Putamen (tissue), 1 donor: ENCODE data around the gene FNIP2.
"Not testable (repeated sequence)": the region's sequence is repeated elsewhere in the genome, so short reads cannot be mapped to it uniquely, and the experiment has no call there.

ENCODE experiments used
- DNase-seq: peaks from one replicate; pipeline ENCODE4 v3.0.0-alpha.2; 2016; ENCODE audit warnings: low spot score

Gene FNIP2

DNA sequence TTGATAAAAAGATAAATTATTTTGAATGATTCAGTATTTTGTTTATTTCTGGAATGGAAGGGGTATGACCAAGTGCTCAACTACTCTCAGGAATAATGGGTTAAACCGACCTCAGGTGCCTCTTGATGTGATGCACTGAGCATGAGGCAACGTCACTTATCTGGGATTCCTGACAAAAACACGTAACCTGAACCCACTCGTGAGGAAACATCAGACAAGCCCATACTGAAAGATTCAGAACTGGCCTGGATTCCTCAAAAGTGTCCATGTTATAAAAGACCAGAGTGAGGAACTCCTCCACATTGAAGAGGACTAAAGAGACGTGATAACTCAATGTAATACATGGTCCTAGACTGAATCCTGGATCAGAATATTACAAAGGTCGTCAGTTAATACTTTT lies 144.0 kb downstream of the FNIP2 start:
- no peak for DNase-seq

DNA sequence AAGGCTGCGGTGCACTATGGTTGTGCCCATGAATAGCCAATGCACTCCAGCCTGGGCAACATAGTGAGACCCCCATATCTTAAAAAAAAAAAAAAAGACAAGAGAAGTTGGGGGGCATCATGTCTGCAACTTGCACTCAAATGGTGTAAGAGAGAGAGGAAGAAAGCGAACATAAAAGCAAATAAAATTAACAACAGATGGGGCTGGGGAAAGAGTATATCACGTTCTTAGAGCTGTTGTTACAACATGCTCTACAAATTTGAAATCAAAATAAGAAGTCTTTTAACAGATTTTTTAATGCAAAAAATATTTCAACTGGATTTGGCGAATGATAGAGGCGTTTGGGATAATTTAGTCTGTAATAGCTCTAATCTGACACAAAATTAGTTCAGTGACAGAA lies 144.9 kb downstream of the FNIP2 start:
- DNase-seq: no peak

DNA sequence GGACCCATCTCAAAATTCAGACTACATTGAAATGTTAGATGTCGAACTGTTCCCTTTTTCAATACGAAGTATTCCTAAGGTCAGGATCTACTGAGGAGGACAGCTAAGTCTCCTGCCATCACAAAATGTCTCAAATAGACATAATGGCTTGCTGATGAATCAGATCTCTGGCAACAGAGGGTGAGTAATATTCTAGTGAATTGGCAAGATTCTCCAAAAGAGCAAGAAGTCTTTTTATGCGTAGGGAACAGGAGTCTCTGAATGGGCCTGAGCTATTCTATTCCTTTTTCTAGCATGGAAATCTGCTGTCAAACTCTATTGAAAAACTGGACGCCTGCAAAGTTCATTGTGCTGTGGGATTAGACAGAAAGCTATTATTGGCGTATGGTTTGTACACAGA lies 145.4 kb downstream of the FNIP2 start:
- peak; percentile 39 for DNase-seq

DNA sequence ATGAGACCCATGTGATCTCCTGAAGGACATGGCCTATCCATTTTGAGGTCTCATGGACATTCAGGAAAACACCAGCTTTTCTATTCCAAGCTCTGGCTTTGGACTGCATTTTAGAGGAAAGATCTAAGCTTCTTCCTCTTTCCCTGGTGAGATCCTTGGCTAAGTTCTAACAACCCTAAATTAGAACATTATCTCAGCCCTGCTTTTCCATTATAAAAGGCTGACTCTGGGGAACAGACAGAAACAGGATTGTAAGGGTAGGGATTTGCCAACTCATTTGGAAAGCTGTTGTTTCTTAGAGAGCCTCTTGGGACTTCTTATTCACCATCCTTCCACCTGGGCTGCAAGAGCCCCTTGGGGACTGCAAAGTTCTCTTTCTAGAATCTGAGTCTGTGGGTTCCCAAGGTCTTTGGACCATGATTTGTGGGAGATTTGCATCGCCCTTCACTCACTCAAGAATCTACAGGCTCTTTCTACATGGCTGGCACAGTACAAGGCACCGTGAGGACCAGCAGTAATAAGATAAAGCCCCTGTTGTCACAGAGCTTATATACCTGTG lies 146.9 kb downstream of the FNIP2 start:
- no peak for DNase-seq

DNA sequence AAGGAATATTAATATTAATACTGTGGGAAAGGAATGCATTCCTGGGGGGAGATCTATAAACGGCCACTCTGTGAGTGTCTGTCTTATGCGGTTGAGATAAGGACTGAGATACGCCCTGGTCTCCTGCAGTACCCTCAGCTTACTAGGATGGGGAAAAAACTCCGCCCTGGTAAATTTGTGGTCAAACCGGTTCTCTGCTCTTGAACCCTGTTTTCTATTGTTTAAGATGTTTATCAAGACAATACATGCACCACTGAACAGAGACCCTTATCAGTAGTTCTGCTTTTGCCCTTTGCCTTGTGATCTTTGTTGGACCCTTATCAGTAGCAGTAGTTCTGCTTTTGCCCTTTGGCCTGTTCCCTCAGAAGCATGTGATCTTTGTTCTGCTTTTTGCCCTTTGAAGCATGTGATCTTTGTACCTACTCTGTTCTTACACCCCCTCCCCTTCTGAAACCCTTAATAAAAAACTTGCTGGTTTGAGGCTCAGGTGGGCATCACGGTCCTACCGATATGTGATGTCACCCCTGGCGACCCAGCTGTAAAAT lies 151.7 kb downstream of the FNIP2 start:
- not testable (repeated sequence) for DNase-seq

DNA sequence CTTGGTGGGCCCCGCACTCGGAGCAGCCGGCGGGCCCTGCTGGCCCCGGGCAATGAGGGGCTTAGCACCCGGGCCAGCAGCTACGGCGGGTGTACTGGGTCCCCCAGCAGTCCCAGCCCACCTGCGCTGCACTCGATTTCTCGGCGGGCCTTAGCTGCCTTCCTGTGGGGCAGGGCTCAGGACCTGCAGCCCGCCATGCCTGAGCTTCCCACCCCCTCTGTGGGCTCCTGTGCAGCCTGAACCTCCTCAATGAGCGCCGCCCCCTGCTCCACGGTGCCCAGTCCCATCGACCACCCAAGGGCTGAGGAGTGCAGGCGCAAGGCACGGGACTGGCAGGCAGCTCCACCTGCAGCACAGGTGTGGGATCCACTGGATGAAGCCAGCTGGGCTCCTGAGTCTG lies 158.9 kb downstream of the FNIP2 start:
- DNase-seq: not testable (repeated sequence)

DNA sequence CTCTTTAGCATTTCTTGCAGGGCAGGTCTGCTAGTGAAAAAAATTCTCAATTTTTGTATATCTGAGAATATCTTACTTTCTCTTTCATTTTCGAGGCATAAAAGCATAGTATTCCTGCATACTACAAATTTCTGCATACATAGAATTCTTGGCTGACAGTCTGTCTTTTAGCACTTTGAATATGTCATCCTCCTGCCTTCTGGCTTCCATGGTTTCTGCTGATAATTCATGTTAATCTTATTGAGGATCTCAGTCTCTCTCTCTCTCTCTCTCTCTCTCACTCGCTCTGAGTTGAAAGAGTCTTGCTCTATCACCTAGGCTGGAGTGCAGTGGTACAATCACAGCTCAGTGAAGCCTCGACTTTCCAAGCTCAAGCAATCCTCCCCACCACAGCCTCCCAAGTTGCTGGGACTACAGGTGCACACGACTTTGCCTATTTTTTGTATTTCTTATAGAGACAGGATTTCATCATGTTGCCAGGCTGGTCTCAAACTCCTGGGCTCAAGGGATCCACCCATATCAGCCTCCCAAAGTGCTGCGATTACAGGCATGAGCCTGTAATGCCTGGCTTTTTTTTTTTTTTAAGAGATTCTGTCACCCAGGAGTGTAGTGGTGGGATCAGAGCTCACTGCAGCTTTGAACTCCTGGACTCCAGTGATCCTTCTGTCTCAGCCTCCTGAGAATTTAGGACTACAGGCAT lies 161.3 kb downstream of the FNIP2 start:
- no peak for DNase-seq

DNA sequence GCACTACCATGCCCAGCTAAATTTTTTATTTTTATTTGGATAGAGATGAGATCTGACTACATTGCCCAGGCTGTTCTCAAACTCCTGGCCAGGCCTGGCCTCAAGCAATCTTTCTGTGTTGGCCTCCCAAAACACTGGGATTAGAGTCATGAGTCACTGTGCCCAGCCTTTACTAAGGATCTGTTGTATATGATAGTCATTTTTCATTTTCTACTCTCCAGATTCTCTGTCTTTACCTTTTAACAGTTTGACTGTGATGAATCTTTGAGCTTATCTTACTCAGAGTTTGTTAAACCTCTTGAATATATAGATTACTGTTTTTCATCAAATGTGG lies 161.8 kb downstream of the FNIP2 start:
- DNase-seq: no peak

DNA sequence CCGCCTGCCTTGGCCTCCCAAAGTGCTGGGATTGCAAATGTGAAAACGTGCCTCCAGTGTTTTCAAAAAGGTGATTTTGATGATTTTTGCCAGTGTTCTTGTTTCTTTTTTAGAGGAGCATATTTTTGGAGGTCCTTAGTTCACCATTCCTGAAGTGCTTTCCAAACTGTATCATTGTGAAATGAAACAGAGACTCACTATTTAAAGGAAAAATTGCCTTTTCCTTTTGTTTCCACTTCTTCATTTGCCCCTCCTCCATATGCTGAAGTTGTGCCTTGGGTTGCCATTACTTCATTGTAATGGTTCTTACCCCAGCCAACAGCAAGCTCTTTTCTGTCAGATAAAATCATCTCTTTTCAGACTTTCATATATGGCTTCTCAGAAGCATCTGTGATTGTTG lies 164.4 kb downstream of the FNIP2 start:
- no peak for DNase-seq

DNA sequence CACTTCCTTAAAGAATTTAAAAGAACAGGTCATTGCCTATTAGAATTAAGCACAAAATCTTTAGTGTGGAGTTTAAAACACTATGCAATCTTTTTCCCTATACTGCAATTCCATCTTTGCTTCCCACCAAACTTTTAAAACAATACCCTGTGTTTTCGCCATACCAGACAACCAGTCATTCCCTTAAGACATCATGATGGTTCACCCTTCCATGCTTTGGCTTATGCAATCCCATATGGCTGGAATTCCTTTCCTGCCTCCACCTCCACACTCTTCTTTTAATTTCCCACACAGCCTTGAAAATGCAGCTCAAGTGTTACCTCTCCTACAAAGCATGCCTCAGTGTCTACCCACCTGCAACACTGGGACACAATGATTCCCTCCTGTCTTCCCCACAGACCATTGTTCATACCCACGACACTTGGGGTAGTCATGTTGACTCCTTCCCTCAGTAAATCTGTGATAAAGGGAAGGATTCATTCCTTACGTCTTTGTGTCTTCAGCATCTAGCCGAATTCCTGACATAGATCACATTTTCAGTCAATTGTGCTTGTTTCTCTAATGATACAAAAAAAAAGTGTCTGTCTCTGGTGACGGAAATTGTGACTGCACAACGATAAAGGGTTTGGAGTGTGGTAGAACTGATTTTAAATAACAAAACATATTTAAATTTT lies 166.3 kb downstream of the FNIP2 start:
- no peak for DNase-seq

DNA sequence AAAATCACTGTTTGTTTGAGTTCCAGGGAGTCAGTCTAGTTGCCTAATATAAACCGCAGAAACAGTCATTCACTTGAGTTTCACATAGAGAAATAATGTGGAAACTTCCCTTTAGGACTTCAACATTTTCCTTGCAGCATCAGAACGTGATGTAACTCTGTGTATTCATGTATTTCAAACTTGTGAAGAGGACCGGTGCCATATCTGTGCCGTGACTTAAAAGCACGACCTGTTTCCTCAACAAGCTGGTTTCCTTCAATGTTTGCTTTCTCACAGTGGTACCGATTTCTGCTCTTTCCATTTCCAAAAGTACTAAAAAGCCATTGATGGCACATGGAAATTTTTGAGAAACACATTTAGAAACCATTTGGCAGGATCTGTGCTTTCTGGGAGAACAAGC lies 167.4 kb downstream of the FNIP2 start:
- DNase-seq: no peak

DNA sequence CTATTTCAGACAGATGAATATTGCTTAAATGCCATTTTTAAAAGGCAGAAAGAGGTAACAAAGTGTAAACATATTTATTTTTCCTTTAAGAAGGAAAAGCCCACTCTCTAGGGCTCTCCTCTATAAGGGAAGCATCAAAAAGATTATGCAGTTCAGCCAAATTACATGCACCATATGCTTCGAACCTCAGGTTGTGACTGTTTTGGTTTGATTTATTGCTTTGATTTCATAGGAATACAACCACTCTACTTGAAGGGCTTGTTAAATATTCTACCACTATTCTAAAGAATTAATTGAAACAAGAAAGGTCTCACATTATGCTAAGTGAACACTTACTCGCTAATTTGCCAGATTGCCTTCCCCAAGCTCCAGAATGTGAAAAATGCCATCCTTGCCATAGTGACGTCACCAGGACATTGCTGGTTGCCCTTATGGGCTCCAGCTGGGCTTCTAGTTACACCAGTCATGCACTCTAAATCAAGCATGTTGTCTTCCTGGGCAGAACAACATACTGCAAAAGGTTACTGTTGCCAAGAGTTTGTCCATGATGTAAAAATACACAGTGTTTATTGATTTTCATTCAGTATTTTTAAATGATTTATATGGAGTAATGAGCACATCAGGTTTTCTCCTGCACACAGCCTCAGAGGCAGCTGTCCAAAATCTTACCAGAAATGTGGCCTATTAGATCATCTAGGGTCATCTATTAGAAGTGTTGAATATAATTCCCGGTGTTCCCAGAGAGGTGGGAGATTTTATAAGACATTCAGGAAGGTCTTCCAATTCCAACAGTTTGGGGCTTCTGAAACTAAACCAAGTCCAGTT lies 169.6 kb downstream of the FNIP2 start:
- no peak for DNase-seq

DNA sequence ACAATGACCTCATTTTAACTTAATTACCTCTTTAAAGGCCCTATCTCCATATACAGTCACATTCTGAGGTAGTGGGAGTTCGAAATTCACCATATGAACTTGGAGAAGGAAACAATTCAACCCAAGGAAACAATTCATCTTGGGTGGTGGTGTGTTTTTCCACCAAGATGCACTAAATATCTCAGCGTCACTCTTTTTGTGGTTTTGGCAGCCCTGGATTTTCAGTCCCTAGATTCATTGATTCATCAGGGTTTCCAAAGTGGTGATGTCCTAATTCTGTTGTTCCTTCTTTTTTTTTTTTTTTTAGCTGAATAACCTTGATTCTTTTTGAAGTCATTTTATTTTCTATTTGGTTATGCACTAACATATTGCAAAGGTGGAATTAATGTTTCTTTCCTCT lies 171.4 kb downstream of the FNIP2 start:
- no peak for DNase-seq

DNA sequence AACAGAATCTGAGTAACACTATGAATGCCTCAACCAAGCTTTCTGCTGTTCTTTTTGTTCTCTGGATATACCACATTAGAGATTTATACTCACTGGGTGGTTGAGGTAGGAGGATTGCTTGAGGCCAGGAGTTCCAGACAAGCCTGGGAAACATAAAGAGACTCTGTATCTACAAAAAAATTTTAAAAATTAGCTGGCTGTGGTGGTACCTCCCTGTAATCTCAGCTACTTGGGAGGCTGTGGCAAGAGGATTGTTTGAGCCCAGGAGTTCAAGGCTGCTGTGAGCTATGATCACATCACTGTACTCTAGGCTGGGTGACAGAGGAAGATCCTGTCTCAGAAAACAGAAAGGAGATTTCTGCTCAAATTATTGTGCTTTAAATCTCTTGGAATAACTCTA lies 172.5 kb downstream of the FNIP2 start:
- no peak for DNase-seq

DNA sequence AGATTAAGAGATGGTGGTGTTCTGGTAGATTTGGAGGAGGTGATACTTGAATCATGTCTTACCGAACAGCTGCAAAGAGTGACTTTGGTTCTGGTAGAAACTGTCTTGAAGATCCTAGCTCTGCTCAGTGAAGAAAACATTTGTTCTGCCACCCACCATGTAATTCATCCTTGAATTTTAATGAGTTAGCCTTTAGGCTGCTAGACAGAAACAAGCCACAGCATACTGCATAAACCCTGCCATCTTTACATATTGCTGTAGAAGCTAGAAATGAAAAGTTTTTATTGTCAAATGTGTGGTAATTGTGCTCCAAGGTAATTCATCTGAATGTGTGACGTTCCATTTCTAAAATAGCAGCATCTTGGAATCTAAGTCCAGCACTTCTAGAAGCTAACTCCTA lies 173.1 kb downstream of the FNIP2 start:
- no peak for DNase-seq

DNA sequence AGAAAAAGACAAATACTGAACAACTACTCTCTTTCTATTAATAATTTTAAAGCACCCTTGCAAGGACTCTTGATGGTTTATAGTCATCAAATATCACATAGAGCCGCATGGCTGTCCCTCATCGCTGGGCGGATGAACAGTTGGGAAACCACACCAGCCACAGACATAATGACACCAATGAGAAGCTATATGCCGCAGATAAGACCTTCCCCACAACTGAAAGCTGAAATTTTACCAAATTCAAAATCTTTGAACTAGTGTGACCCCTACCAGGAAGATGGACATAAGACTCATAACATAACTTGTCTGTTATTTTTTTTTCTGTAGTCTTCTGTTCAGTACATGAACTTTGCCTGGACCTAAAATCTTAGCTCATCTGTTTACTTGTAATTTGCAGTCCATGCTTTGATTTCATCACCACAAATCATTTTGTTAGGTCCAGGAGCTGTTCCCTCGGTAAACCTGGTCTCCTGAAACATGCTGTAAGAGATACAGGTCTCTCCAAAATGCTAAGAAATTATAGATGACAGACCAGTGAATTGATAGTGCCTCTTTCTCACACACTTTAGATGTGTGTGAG lies 176.8 kb downstream of the FNIP2 start:
- DNase-seq: no peak

DNA sequence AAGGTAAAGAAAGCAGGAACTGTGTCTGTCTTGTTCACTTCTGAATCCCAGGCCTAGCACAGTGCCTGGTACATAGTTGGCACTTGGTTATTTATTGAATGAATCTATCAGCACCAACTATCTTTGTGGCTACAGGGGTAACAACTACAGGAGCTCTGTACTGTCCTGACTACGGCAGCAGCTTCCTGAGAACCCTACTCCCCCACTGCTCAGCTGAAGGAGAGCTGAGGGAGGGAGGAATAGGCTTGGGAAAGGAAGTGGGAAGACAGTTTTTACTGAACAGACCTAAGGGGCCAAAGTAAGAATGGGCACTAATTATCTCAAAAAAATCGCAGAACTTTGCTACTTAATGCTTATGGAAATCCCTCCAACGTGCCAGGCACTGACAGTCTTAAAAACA lies 178.0 kb downstream of the FNIP2 start:
- no peak for DNase-seq

DNA sequence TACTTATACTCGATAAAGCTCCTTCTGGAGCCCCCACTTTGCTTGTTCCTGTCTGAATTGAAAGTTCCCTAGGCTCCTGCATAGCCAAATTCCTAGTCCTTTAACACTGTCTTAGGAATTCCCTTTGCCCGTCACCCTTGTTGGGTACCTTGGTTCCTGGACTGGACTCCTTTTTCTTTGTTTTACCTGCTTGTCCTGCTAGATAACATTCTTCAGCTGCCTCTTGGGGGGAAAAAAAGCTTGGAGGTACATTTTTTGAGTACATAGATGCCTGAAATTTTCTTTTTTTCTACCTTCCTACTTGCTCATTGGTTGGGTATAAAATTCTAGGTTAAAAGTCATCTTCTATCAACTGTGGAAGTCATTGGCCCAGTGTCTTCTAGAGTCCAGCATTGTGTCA lies 179.2 kb downstream of the FNIP2 start:
- DNase-seq: no peak

DNA sequence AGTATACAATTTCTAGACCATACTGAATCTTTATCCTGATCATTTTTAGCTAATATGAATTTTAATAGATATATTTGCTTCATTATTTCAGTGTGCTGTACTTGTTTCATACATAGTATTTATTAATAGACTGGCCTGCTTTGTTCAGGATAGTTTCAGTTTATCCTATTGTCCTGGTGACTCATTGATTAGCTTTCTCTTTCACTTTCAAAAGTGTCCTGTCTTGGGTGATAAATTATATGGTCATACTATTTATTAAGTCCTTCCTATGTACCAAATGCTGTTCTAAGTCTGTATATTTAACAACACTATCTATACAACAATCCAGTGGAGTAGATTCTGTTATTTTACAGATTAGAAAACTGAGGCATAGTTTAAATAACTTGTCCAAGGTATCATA lies 180.3 kb downstream of the FNIP2 start:
- DNase-seq: no peak

DNA sequence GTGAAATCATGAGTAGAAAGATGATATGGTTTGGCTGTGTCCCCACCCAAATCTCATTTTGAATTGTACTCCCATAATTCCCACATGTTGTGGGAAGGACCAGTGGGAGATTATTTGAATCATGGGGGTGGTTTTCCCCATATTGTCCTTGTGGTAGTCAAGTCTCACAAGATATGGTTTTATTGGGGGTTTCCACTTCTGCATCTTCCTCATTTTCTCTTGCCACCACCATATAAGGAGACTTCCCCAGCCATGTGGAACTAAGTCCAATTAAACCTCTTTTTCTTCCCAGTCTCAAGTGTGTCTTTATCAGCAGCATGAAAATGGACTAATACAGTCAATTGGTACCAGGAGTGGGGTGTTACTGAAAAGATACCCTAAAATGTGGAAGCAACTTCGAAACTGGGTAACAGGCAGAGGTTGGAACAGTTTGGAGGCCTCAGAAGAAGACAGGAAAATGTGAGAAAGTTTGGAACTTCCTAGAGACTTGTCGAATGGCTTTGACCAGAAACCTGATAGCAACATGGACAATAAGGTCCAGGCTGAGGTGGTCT lies 183.5 kb downstream of the FNIP2 start:
- DNase-seq: not testable (repeated sequence)

DNA sequence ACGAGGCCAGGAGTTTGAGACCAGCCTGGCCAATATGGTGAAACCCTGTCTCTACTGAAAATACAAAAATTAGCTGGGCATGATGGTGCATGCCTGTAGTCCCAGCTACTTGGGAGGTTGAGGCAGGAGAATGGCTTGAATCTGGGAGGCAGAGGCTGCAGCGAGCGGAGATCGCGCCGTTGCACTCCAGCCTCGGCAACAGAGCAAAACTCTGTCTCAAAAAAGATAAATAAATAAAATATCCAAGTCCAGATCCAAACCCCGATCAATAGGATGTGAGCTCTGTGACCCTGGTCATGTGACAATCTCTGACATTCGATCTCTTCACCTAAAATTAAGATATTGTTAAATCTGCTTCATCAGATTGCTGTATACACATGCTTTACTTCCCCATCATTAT lies 187.5 kb downstream of the FNIP2 start:
- DNase-seq: not testable (repeated sequence)

DNA sequence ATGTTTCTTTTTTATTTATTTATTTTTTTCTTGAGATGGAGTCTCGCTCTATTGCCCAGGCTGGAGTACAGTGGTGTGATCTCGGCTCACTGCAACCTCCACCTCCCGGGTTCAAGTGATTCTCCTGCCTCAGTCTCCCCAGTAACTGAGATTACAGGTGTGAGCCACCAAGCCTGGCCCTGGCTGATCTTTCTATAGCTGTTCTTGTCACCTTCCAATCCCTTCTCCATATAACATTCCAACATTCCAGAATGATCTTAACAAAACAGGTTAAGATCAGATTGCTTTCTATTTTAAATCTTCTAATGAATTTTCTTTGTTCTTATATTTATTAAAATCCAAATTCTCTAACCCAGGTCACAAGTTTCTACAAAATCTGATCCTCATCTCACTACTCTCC lies 188.1 kb downstream of the FNIP2 start:
- not testable (repeated sequence) for DNase-seq
